GM12875 (cell line): ENCODE results near the gene GCK.

Experiments
- H3K4me3 ChIP-seq: one replicate; pipeline ENCODE4 v1.5.1; 2011; ENCODE audit warnings: low read depth, low read length, control low read depth
- CTCF ChIP-seq: IDR thresholded peaks from 2 replicates; pipeline ENCODE4 v1.5.1; 2011; ENCODE audit warnings: low read depth, mild to moderate bottlenecking, control low read depth, inconsistent platforms, low read length, moderate library complexity, borderline replicate concordance; ENCODE audit not compliant: insufficient read depth

GCK gene

GRCh38 chr7:44189286-44189992, at the start of gene GCK:
TSS of gene GCK (minus strand) at chr7:44189439. CDS start at chr7:44188953, 486 bp downstream.
- H3K4me3 ChIP-seq = no peak within 1 kb of the TSS
- TF ChIP-seq CTCF = no peak

- H3K4me3 ChIP-seq = no peak overlapping the region
- no peak for TF ChIP-seq CTCF
Measured at GRCh38 chr7:44238116-44238695, 49.0 kb upstream of the GCK start.

- TF ChIP-seq CTCF = no peak
- H3K4me3 ChIP-seq = no peak overlapping the region
Measured at GRCh38 chr7:44237696-44238095, 48.5 kb upstream of the GCK start.

DNA sequence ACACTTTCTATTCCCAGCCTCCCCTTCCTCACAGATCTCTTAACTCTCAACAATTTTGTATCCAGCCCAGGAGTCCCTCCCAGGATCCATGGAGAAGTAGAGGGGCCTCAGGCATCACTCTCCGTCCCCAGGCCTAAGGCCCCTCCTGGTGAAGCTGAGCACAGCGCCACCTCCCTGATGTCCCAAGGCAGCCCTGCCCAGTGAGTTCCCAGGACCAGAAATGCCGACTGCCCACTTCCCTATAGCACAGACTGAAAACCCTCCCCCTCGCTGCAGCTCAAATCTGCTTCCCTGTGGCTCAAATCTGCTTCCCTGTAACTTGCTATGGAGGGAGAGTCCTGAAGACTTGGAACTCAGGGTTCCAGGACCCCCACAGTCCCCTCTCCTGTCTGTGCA, 47.1 kb upstream of the GCK start:
- no peak overlapping the region for H3K4me3 ChIP-seq
- TF ChIP-seq CTCF = no peak

DNA sequence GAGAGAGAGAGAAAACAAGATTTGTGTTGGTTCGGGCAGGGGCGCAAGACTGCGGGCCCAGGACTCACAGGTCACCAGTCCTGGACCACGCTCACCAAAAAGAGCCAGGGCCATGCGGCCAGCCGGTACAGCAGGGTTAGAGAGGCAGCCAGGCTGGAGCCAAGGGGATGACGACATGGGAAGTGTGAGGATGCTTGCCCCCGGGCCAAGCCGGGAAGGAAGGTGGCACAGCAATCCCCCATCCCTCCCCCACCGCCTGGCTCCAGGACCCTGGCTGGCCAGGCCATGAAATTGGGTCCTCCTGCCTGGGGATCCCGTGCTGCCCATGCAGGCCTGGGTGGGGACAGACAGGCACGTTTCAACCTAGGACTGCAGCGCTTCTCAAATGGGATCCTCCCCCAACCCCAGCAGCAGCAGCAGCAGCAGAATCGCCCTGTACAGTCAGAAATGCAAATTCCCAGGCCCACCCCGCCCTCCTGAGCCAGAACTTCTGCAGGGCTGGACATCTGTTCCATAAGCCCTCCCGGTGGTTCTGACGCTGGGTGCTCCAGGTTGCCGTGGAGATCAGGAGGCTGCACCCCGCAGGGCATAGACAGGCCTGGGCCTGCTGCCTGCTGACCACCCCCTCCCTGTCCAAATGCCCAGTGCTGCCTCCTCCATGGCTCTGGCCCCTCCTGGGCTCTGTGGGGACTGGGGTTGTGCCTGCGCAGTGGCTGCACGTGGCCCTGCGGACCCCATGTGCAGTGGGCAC, 46.5 kb upstream of the GCK start:
- no peak for TF ChIP-seq CTCF
- H3K4me3 ChIP-seq = no peak overlapping the region

- no peak overlapping the region for H3K4me3 ChIP-seq
- no peak for TF ChIP-seq CTCF
Measured at GRCh38 chr7:44235066-44235465, 45.8 kb upstream of the GCK start.
